GM18951 (cell line): ENCODE results near the gene TMPRSS11E.

Experiments
- POLR2A ChIP-seq: IDR thresholded peaks from 4 replicates; pipeline ENCODE4 v1.6.1; 2011; ENCODE audit warnings: mild to moderate bottlenecking; ENCODE audit not compliant: insufficient read length, insufficient read depth; ENCODE audit errors: extremely low read depth
- in situ Hi-C: fragments of 300-500 bp; cut with MboI; formaldehyde crosslinking; loops from one replicate; pipeline ENCODE4 v1.12.0; 2022; ENCODE audit warnings: low sequenced_read_pairs, mixed read lengths, inconsistent platforms; ENCODE audit not compliant: unreplicated experiment

The TMPRSS11E gene

DNA sequence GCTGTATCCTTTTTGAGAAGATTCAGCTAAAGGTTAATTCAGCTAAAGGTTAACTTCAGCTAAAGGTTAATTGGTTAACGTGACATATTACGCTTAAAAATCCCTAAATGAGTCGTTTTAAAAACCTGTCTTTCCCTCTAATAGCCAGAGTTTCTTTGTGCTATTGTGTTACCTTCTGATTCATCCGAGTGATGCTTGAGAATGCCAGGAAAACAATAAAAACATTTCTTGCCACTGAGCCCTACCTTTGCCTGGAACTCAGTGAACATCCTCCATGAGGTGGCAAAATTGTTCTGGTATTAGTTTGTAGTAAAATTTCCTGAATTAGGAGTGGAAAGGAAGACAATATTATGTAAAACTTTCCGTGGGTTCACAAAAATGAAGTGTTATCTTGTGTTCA lies 13.7 kb upstream of the TMPRSS11E start:
- in situ Hi-C loops, result no loop called here
- no peak for TF ChIP-seq POLR2A

DNA sequence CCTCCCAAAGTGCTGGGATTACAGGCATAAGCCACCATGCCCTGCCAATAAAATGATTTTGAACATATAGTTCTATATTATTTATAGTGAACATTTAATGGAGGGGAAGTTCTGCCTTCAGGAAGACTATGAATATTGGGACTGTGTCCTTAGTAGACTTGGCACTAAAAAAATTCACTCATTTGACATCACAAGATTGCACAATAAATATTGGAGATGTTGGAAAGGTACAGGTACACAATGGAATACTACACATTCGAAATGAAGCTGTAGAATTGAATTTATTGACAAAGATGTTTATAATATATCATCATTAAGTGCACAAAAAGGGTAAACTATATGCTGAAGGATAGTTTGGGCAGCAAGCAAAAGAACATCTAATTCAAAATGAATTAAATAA lies 13.0 kb upstream of the TMPRSS11E start:
- in situ Hi-C loops, result no loop called here
- no peak for TF ChIP-seq POLR2A

DNA sequence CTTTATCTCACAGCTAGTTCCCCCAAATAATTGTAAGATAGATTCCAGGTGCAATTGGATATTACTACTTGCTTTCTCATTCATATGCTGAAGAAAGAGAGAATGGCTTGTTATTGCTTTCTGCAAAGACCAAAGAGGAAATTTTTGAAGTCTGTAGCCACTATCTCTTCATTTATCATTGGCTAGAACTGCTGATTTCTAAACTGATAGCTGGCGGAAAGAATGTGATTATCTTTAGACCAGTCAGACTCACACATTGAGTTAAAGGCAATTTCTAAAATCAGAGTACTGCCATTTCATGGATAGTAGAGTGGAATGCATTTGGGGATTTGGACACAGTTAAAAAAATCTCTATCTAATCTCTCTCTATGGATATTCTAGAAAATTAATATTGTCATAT lies 12.4 kb upstream of the TMPRSS11E start:
- in situ Hi-C loops, result no loop called here
- no peak for TF ChIP-seq POLR2A

DNA sequence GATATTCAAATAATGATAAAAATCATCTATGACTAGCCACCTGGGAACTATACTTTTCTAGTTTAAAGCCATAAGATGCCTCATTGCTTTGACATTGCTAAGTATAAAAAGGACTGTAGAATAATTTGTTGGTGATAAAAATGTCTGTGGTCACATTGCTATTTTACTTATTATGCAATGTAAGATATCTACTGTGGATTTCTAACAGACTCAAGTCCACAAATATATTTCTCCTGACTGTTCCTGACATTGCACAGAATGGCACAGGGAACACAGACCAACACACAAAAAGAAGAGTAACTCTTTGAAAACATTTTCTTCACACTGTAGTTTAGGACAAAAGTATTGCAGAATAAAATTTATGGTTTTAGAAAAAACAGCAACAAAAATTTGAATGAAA lies 2.2 kb upstream of the TMPRSS11E start:
- in situ Hi-C loops, result no loop called here
- no peak for TF ChIP-seq POLR2A

DNA sequence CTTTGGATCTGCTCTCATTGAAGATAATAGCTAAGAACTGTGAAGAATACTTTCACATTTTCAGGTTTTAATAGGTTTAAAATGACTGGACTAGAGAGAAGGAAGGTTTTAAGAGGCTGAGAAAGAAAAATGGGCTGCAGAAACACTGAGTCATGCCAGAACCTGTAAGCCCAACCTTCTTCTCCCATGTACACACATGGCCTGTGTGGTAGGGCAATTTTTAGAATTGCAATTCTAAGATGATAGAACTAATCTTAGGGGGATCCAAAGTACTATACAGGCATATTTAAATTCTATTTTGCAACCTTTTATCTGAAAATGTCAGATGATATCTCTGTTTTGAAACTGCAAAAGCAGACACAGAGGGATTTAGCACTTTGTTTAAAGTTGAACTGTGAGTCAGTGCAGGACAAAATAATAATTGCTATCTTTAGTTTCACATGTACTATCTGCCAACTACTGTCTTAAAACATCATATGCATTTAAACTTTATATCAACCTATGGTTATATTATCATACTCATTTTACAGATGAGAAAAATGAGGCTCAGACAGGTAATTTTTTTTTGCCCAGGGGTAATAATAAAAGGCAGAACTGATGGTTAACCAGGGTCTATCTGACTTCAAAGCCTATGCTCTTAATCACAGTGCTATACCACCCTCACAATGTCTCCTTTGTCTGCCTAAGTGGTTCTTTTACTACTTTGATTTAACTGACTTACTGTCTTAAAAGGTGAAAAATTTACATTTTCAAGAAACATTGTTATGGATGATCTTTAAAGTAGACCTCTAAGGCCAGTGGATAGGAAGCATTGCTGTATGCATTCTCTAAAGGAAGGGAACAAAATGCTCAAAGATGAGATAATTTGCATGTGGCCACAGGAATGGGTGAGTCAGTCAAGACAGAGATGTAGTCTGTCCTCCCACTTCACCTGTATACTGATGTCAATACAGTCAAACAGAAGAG lies 4.3 kb downstream of the TMPRSS11E start:
- in situ Hi-C loops, result no loop called here
- no peak for TF ChIP-seq POLR2A

DNA sequence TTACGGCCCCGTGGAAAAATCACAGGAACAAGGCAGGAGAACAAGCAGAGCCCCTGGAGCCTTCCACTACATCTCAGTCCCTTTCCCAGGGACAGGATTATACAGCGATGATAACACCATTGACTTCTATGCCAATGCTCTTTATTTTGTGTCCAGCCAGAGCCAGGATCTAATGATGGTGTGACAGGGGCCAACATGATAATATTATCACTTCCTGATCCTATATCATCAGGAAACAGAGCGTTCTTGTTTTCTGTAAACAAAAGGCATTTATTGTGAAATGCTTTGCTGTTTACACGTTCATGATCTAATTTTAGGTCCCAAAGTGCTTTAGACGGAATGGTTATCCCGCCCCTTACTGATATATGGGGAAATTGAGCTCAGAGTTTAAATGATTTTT lies 12.8 kb downstream of the TMPRSS11E start:
- TF ChIP-seq POLR2A, result no peak
- in situ Hi-C loops, result no loop called here

DNA sequence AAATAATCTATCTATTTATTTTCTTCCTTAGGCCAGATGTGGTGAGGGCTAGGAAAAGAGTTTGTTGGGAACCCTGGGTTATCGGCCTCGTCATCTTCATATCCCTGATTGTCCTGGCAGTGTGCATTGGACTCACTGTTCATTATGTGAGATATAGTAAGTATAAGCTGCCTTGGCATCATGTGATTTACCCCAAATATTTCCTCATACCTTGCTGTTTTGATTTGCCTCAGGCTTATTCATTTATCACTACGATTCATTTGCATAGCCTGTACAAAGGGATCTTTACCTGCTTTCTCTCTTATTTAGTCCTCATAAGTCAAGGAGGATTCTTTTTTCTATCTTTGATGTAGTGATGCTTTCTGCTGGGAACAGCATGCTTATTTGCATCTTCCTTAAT lies 14.5 kb downstream of the TMPRSS11E start:
- in situ Hi-C loops, result no loop called here
- TF ChIP-seq POLR2A, result no peak

DNA sequence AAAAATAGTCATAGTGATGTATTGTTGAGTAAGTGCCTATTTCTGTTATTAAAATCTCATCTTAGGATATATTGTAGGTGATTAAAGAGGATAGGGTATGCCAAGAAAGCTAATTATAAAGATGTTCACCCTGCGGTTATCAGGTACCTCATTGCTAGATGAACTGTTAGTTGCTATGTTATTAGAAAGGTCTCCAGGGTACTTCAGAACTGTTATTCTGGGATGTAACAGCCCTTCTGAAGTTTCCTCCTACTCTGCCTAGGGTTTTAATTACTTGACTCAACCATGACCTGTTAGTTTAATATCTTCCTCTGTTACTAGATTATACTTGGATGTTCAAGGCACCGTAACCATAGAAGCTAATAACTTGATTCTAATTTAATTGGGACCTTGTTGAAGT lies 15.4 kb downstream of the TMPRSS11E start:
- TF ChIP-seq POLR2A, result no peak
- in situ Hi-C loops, result no loop called here

DNA sequence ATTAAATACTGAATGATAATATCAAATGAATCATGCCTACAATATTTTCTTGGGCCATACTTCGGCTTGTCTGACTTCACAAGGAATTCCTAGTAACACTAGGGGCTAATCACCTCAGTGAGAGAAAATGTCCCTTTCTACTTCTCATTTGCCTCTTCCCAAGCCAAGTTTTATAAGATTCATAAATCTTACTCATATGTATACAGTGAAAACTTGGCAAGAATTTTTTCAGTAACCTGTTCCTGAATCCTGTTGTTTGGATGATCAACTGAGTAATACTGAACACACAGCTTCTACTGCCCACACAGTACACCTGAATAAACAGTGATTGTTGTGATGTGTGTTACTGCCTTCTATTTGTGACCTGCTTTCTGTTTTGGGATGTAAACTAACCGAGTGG lies 16.5 kb downstream of the TMPRSS11E start:
- TF ChIP-seq POLR2A, result no peak
- in situ Hi-C loops, result no loop called here

DNA sequence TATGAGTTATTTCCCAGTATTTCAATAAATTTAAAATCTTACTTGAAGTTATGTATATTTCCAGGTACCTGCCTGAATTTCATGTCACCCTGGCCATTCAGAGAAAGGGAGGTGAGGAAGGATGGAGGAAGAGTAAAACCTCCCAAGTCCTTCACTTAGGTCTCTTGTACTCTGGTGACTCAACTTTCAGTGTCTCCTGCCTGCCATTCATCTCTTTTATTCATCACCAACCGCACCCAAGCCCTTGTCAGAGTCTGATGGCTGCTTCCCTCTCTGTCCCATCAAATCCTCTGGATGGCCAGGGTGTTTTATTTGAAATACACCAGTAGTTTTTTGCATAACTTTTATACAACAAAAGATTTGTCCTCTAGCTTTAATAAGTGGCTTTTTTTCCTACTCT lies 17.8 kb downstream of the TMPRSS11E start:
- in situ Hi-C loops, result no loop called here
- TF ChIP-seq POLR2A, result no peak

DNA sequence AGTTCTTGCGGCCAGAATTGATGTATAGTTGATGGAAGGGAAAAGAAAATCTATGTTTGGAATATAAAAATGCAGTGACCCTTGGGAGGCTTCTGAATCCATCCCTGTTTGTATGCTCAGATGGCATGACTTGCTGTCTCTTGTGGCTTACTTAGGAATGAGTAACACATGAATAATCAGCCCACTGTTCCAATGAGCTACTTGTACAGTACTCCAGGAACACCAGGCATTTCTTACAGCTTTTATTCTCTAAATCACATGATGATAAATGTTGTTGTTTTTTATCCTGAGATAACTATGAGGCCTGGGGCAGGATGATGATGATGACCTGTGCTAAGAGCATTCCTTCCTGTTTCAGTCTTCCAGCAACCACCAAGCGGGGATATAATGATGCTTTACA lies 18.9 kb downstream of the TMPRSS11E start:
- in situ Hi-C loops, result no loop called here
- TF ChIP-seq POLR2A, result no peak

DNA sequence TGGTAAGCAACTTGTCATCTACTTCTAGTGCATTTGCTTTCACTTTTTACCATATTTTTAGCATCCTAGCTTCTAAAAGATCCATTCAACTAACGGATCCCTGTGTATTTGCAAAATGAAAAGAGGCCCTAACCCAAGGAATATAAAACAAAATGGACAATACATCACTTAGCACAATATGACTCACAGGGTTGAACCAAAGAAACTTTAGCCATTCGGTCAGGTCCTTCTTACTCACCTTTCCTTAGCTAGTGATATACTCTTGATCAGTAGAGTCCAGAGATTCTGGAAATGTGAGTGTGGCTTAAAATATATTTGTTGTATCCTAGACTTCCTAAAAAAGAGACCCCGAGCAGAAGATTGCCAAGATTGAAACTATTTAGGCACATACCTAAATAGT lies 19.5 kb downstream of the TMPRSS11E start:
- in situ Hi-C loops, result no loop called here
- TF ChIP-seq POLR2A, result no peak

DNA sequence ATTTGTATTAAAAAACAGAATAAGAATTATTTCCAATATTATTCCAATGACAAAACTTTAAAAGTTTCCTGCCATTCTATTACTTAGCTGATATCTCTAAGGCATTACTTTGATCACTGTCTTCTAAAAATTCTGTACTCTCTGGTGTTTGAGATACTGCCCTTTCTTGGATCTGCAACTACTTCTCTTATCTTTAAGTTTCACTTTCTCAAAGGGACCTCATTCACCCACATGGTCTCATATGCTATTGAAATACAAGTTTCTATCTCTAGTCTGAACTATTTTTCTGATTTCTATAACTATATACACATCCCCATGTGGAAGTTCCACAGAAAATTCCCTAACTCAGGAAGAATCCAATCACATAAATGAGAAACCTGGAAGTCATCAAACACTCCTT lies 22.2 kb downstream of the TMPRSS11E start:
- no peak for TF ChIP-seq POLR2A
- in situ Hi-C loops, result no loop called here

DNA sequence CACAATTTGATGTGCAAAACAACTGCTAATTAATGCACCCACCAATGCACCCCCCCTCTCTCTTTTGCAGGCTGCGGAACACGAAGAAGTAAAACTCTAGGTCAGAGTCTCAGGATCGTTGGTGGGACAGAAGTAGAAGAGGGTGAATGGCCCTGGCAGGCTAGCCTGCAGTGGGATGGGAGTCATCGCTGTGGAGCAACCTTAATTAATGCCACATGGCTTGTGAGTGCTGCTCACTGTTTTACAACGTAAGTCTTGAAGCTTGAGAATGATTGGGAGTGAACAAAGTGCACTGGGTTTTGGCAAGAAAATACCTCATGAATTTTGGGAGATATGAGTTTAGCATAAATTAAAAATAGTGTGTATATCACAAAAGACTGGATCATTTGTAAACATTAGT lies 28.9 kb downstream of the TMPRSS11E start:
- TF ChIP-seq POLR2A, result no peak
- in situ Hi-C loops, result loop anchor here (25.0 kb wide), 1 partner anchor 686 kb away; no protein-coding TSS in a partner anchor
